OCI-LY3 (cell line): ENCODE data around the gene DOK4.

Experiments used
- EZH2phosphoT487 ChIP-seq: fragments of 200-600 bp; shearing (Covaris generic); IDR thresholded peaks from 2 replicates; pipeline ENCODE4 v1.6.1; 2018; ENCODE audit warnings: antibody characterized with exemption, mixed run types, low read depth
- TF ChIP-seq, protein P1 (sequence below): fragments of 200-600, 300-600 bp; sonication (generic); IDR thresholded peaks from 2 replicates; pipeline ENCODE4 v1.5.1; 2014; ENCODE audit warnings: antibody characterized with exemption, low read length, low read depth

DNA sequence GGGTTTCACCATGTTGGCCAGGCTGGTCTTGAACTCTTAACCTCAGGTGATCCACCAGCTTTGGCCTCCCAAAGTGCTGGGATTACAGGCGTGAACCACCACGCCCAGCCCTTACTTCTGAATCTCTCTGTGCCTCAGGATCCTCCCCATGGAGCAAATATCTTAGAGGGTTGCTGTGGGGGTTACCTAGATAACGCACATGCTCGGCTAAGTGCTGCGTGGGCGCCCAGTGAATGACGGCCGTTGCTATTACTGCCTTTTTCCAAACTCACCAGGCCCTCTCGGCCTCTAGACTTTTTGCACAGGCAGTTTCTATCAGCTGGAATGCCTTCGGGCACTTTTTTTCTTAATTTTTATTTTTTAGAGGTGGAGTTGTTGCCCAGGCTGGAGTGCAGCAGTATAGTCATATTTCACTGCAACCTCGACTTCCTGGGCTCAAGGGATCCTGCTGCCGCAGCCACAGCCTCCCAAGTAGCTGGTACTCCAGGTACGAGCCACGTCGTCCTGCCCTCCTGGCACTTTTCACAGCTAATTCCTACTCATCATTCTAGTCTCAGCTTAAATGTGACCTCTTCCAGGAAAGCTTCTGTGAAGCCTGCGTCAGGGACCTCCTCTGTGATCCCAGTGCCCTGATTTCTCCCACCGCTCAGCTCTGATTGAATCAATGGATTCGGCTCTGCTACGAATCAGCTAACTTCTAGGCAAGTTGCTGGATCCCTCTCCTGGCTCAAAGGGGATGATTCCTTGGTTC, 41.5 kb upstream of the DOK4 start:
- TF ChIP-seq, protein P1, sequence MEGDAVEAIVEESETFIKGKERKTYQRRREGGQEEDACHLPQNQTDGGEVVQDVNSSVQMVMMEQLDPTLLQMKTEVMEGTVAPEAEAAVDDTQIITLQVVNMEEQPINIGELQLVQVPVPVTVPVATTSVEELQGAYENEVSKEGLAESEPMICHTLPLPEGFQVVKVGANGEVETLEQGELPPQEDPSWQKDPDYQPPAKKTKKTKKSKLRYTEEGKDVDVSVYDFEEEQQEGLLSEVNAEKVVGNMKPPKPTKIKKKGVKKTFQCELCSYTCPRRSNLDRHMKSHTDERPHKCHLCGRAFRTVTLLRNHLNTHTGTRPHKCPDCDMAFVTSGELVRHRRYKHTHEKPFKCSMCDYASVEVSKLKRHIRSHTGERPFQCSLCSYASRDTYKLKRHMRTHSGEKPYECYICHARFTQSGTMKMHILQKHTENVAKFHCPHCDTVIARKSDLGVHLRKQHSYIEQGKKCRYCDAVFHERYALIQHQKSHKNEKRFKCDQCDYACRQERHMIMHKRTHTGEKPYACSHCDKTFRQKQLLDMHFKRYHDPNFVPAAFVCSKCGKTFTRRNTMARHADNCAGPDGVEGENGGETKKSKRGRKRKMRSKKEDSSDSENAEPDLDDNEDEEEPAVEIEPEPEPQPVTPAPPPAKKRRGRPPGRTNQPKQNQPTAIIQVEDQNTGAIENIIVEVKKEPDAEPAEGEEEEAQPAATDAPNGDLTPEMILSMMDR: no peak
- TF ChIP-seq EZH2phosphoT487: no peak
